Stimulated activated CD4-positive, alpha-beta T cell treated with anti-CD3 and anti-CD28 coated beads, TNF-alpha, amount 100 ng/mL, for 4 hours (primary cell): ENCODE measurements around the gene ZBTB33.

Experiments
- DNase-seq, 3 experiments: peaks; one replicate each; pipeline ENCODE4 v3.0.0-alpha.2; 2020; ENCODE audit warnings: low read depth in 3 of 3

Gene ZBTB33

DNA sequence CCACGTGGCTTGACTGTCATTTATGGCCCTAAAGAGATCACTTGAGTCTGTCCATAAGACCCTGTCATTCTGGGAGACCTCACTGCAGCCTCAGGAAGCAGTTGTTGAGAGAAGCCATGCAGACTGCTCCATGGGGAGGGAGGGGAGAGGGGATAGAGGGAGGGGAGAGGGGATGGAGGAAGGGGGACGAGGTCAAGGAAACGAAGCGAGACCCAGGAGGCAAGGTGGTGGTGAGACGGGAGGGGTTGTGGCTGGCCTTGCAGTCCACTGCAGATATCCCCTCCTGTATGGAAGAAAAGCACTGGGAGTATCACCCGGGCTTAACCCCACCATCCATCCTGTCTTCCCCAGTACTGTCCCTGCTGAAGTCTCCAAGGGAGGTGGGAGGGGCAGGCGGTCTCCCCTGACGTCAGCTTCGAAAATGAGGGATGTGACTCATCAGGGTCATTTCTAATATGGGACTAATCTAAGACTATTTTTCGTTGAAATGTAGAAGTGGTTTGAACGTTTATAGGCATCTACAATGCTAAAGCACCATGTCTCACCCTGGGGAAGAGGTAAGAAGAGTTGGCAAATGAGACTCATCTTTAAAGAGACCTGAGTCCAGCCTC is 55.0 kb downstream of the ZBTB33 start:
- DNase-seq, result no peak

DNA sequence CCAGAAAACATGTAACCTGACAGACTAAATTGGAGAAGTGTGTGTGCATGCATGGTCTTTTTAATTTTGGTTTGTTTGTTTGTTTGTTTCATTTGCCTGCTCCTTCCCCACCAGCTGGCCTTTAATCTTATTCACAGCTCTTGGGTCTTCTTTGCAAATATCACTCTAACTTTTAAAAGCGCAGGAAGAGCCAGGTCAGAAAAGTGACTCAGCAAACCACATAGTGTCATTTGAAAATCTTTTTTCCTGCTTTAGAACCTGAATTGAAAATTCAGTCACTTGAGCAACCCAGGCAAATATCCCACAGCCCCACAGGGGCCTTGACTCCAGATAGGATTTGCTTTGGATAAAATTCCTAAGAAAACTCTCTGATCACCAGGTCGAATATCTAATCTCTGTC is 56.0 kb downstream of the ZBTB33 start:
- DNase-seq, result no peak
